ENCODE data around the gene USP6NL.

GRCh38 chr10:11608159-11609013, 3.1 kb downstream of the USP6NL start:
- no peak for TF ChIP-seq CTCF (IDR thresholded peaks at IDR 0.05)
- TF ChIP-seq EZH2 (IDR thresholded peaks at IDR 0.05): no peak
